NCI-H446 (cell line): ENCODE measurements around the gene UBE2E3.

ENCODE experiments used
- DNase-seq, 2 experiments: peaks; one replicate each; lab custom pipeline; 2025; lab: John Stamatoyannopoulos, UW

The UBE2E3 gene

GRCh38 chr2:180978903-180979748 lies 1.3 kb upstream of the UBE2E3 start:
- DNase-seq = no peak

DNA sequence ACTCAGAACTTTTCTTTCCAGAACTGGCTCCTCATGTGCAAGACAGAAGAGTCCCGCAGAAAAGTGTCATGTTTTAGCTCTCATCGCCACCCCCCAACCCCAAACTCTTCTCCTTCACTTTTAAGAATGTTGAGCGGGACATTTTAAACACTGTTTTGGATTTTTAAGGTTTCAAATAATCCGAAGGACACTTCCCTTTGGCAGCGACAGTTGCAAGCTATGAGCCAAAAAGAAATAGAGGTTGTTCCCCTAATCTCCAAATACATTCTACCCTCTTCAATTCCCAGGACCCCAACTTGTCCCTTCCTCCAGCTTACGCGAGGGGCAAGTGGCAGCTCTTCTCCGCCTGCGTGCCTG lies 678 bp upstream of the UBE2E3 start:
- no peak for DNase-seq

- DNase-seq = peak in 1 of 2 experiments; percentile 51
Measured at GRCh38 chr2:180980943-180981911, 822 bp downstream of the UBE2E3 start.

- DNase-seq = peak; percentile 68 to 70
Measured at GRCh38 chr2:180983468-180984242, 3.2 kb downstream of the UBE2E3 start.

DNA sequence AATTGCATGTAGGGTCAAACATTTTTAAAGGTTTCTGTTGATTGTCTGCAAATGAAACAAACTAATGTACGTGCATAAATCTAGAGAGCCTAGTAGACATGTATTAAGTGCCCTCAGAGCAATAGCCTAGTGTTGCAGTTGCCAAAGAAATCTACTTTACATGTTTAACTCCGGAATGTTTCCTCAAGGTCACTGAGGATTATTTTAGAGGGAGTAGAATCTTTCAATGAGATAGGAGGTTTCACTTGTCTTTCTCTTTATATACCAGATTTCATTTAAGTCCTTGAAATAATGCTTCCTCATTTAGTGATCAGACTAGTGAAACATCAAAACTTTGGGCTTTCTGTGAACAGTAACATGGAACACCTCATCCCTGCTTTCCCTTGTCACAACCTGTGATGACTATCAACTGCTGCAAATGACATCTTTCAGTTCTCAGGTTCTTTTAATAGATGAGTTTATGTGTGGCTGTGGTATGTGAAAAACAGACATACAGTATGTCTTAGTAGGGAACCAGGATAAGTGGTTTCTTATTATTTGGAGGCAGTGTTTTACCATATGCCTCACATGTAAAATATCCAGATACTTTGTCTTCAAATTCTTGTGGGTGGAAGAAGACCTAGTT lies 5.5 kb downstream of the UBE2E3 start:
- no peak for DNase-seq

DNA sequence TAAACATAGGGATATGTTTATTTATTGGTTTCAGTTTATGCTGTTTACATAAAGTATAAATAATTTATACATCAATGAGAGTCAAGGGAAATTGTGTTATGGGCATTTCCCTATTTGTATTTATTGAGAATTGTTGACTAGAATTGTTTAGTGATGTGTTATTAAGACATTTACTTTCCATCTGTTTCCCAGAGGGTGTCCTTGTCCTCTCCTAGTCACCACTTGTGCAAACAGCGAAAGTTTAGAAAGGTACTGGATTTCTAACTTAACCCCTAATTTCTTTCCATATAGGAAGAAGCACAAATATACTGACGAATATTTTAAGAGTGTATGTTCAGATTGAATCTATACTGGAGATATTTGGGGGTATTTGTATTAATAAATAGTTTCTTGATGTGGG lies 6.7 kb downstream of the UBE2E3 start:
- no peak for DNase-seq

DNA sequence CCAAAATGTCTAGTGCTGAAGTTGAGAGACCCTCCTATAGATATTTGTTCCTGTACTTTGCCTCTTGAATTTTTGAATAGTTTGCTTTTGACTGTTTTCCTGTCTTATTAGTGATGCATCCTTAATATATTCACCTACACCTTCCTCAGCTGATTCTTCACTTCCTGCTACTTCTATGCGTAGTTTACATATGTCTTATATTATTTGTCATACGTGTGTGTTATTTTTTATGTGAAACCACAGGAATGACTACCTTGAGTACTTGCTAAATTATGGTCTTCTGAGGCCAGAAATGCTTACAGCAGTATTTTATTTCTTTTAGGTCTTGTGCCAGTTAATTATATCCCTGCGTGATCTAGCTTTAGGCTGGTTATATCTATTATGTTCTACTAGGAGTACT lies 9.9 kb downstream of the UBE2E3 start:
- no peak for DNase-seq

- DNase-seq = no peak
Measured at GRCh38 chr2:180990794-180991193, 10.4 kb downstream of the UBE2E3 start.

- no peak for DNase-seq
Measured at GRCh38 chr2:180991361-180991760, 11.0 kb downstream of the UBE2E3 start.

- no peak for DNase-seq
Measured at GRCh38 chr2:180991820-180992219, 11.4 kb downstream of the UBE2E3 start.

GRCh38 chr2:180992994-180993393 lies 12.6 kb downstream of the UBE2E3 start:
- no peak for DNase-seq

DNA sequence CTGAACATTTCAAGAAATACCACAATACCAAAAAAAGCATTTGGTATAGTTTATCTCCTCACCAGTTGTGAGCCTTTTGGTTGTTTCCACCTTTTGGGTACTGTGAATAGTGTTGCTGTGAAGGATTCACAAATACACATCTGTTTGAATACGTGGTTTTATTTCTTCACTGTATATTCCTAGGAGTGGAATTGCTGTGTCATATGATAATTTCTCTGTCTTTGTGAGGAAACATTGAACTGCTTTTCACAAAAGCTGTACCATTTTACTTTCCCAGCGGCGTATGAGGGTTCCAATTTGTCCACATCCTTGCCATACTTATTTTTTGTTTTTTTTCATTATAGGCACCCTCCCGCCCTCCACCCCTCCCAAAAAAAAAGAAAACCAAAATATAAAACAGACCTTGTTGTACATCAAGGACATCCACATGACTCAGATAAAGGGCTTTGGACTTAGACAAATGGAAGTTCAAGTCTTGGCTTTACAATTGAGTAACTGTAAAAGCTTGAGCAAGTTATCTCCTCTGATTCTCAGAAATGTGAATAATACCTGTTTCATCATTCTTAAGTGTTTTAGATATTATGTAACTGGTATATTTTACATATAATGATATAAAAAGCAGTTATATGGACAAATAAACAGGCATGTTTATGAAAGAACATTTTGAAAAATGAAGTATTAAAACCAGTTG lies 19.0 kb downstream of the UBE2E3 start:
- no peak for DNase-seq

GRCh38 chr2:181004647-181005325 lies 24.4 kb downstream of the UBE2E3 start:
- DNase-seq = no peak

DNA sequence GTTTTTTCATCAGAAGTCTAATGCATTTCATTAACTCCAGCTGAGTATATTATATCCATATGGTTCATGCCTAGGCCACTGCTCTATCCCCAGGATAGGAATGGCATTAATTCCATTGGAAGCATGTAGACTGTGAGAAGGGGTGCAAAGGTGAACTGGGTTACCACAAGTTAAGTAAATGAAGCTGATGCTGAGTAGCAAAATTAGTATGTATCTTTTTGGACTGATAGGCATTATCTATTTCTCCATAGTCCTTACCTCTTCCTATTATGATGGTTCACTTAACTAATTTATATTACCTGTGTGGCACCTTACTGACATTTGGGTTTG lies 24.9 kb downstream of the UBE2E3 start:
- DNase-seq = no peak

DNA sequence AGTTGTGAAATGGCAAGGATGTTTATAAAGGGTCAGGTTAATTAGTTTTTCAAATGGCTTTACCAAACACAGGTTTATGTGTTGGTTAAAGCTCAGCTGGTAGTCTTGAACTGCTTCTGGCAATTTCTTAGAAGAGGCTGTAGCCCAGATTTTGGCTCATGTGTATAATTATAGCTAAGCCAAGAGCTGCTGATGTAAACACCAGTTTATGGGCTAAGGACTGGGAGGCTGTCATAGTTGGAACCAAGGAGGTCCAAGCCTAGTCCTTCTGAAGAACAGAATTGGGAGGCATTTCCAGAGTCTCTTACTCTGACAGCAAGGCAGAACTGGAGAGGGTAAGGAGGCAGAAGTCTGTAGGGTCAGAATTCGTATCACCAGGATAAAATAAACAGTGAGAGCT lies 25.4 kb downstream of the UBE2E3 start:
- DNase-seq = peak in 1 of 2 experiments; percentile 18

- no peak for DNase-seq
Measured at GRCh38 chr2:181007086-181007837, 26.9 kb downstream of the UBE2E3 start.

DNA sequence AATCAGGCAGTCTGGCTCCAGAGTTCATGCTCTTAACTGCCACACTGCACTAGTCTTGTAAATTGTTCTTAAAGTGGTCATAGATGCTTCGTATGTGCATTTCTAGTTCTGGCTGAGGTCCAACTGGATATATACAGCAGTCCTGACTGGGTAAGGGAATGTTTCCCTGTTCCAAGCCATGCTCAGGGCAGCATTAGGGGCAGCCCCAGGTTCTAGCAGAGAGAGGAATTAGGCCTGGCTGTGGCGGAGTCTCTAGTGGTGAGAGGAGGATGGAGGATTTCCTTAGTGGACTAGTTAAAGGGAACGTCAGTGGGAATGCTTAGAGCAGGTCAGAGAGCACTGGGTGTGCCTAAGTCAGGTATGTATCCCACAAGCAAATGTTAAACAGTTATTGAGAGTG lies 28.0 kb downstream of the UBE2E3 start:
- DNase-seq = no peak

DNA sequence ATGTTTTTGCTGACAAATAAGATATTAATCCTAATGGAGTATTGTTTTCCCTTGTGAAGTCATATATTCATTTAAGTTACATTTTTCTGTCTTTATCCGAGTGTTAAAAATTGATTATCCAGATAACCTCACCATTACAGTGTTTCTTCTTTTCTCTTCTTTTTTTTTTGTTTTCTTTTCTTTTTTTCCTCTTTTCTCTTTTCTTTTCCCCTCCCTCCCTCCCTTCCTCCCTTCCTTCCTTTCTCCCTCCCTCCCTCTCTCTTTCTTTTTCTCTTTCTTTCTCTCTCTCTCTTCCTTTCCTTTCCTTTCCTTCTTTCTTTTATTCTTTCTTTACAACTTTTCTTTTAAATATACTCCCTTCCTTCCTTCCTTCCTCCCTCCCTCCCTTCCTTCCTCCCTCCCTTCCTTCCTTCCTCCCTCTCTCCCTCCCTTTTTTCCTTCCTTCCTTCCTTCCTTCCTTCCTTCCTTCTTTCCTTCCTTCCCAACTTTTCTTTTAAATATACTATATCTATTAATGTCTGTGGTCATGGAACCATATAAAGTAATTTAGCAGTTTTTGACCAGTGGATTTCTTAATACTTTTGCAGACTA lies 40.9 kb downstream of the UBE2E3 start:
- no peak for DNase-seq

GRCh38 chr2:181022652-181023051 lies 42.2 kb downstream of the UBE2E3 start:
- no peak for DNase-seq
